Prostate gland (tissue), 2 donors: Measurements from ENCODE around the gene OGDH.

Source experiments
- POLR2A ChIP-seq: fragments of 450-650 bp; IDR thresholded peaks from one replicate; pipeline ENCODE4 v1.6.1; 2016; ENCODE audit warnings: antibody characterized with exemption, mild to moderate bottlenecking
- TF ChIP-seq, protein P1 (sequence below), 4 experiments: fragments of 200-600 bp in 2 of 4; fragments of 450-650 bp in 2 of 4; sonication (generic) in 2 of 4; IDR thresholded peaks; 1 replicate in 3 of 4; 2 replicates in 1 of 4; pipeline ENCODE4 v1.5.1; 2016 to 2019; ENCODE audit warnings: antibody characterized with exemption in 4 of 4, mild to moderate bottlenecking in 2 of 4, moderate library complexity in 2 of 4

DNA sequence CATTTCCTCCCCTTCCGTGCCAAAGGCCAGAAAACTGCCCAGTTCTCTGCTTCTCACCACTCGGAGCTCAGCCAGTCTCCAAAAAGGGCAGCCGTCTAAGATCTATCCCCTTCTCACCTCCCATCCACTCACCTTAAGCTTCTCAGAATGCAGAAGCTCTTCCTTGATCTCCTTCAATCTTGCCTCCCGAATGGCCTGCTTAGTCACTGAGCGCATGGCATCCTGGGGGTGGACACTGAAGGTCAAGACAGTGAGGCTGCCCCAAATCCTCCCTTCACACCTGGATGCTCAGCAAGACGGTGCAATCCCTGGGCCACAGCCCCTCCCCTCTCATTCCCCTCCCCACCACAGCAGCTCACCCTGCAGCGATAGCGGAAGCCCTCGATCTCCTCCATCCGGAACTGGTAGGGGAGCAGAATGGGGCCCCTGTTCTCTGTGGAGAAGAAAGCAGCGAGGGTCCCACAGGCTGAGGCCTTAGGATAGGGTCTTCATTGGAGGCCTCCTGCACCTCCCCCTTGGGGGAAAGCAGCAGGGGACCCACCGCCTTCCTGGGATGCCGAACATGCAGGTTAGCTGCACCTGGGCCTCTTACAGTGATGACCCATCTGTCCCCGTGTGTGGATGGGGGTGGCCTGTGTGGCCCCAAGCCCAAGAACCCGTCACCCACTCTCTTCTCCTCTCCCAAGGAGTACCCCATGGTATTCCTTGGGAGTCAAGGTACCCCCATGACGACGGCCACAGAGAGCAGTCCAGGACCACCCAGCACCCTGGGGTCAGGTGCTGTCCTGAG is 37.5 kb upstream of the OGDH start:
- TF ChIP-seq POLR2A = no peak
- TF ChIP-seq, protein P1, sequence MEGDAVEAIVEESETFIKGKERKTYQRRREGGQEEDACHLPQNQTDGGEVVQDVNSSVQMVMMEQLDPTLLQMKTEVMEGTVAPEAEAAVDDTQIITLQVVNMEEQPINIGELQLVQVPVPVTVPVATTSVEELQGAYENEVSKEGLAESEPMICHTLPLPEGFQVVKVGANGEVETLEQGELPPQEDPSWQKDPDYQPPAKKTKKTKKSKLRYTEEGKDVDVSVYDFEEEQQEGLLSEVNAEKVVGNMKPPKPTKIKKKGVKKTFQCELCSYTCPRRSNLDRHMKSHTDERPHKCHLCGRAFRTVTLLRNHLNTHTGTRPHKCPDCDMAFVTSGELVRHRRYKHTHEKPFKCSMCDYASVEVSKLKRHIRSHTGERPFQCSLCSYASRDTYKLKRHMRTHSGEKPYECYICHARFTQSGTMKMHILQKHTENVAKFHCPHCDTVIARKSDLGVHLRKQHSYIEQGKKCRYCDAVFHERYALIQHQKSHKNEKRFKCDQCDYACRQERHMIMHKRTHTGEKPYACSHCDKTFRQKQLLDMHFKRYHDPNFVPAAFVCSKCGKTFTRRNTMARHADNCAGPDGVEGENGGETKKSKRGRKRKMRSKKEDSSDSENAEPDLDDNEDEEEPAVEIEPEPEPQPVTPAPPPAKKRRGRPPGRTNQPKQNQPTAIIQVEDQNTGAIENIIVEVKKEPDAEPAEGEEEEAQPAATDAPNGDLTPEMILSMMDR (IDR thresholded peaks at IDR 0.05) = no peak
